AG04449 (cell line): ENCODE results near the gene KCNJ15.
A peak's percentile ranks its signal among the peaks of the same experiment; 100 is the strongest.

Experiments used
- CTCF ChIA-PET: fragments of 350-600 bp; formaldehyde crosslinking; extraction: SDS; loops from one replicate; lab custom pipeline; 2021; ENCODE audit warnings: antibody characterized with exemption; lab: Yijun Ruan, JAX
- POLR2A ChIA-PET: fragments of 400-600, 350-600 bp; formaldehyde crosslinking; extraction: SDS; loops from one replicate; lab custom pipeline; 2020; ENCODE audit warnings: antibody characterized with exemption, inconsistent platforms; lab: Yijun Ruan, JAX
- DNase-seq: peaks from one replicate; pipeline ENCODE4 v3.0.0-alpha.2; 2010; ENCODE audit warnings: low read depth, low spot score
- H3K4me3 ChIP-seq: 2 replicates; pipeline ENCODE4 v1.5.1; 2011; ENCODE audit warnings: low read depth, mild to moderate bottlenecking, control low read depth, low read length
- CTCF ChIP-seq: IDR thresholded peaks from one replicate; pipeline ENCODE4 v1.5.1; 2011; ENCODE audit warnings: mild to moderate bottlenecking, moderate library complexity, low read length, control low read depth, inconsistent platforms; ENCODE audit not compliant: insufficient read depth; ENCODE audit errors: missing control alignments

The KCNJ15 gene

GRCh38 chr21:38268864-38269575 is 12.2 kb downstream of the KCNJ15 start:
- ChIA-PET POLR2A (no interaction called here), CTCF (no interaction called here)
- no peak overlapping the region for H3K4me3 ChIP-seq
- no peak for DNase-seq
- TF ChIP-seq CTCF = no peak

GRCh38 chr21:38269576-38269936 is 12.8 kb downstream of the KCNJ15 start:
- no peak for DNase-seq
- H3K4me3 ChIP-seq = no peak overlapping the region
- ChIA-PET CTCF (no interaction called here), POLR2A (no interaction called here)
- no peak for TF ChIP-seq CTCF

GRCh38 chr21:38272215-38272614 is 15.4 kb downstream of the KCNJ15 start:
- CTCF ChIA-PET = no interaction called here
- TF ChIP-seq CTCF = no peak
- no peak for DNase-seq
- H3K4me3 ChIP-seq = no peak overlapping the region
- POLR2A ChIA-PET = interaction anchor here (0.8 kb wide), 1 partner anchor 34 kb away, joined by 3 read pairs; no protein-coding TSS in a partner anchor

GRCh38 chr21:38273745-38274542 is 17.2 kb downstream of the KCNJ15 start:
- ChIA-PET POLR2A (no interaction called here), CTCF (interaction anchor here (0.7 to 1.2 kb wide), 4 partner anchors 9 to 104 kb away, joined by 3 to 4 read pairs (median 3); no protein-coding TSS in a partner anchor)
- DNase-seq = no peak
- TF ChIP-seq CTCF = no peak
- no peak overlapping the region for H3K4me3 ChIP-seq

GRCh38 chr21:38277501-38278131 is 20.8 kb downstream of the KCNJ15 start:
- ChIA-PET CTCF (interaction anchor here (0.8 to 1.5 kb wide), 6 partner anchors 9 to 107 kb away, joined by 3 to 4 read pairs (median 3); no protein-coding TSS in a partner anchor), POLR2A (interaction anchor here (0.7 to 1.8 kb wide), 13 partner anchors 9 to 106 kb away, joined by 3 to 11 read pairs (median 5); no protein-coding TSS in a partner anchor)
- peak; percentile 96 for DNase-seq

More at GRCh38 chr21:38277501-38278131, 20.8 kb downstream of the KCNJ15 start:
- no peak overlapping the region for H3K4me3 ChIP-seq
- no peak for TF ChIP-seq CTCF
